DMS53 treated with DMSO at 0.1 percent for 48 hours (cell line): ENCODE data around the gene ANO9.
"Not testable (repeated sequence)": the region's sequence is repeated elsewhere in the genome, so short reads cannot be mapped to it uniquely, and the experiment has no call there.

Experiments used
- DNase-seq: peaks from one replicate; lab custom pipeline; 2025; ENCODE audit not compliant: unreplicated experiment; lab: John Stamatoyannopoulos, UW

The ANO9 gene

GRCh38 chr11:417652-418342 lies 24.0 kb downstream of the ANO9 start:
- DNase-seq, result no peak

GRCh38 chr11:416757-417621 lies 24.8 kb downstream of the ANO9 start:
- peak; percentile 82 for DNase-seq

GRCh38 chr11:416051-416756 lies 25.6 kb downstream of the ANO9 start:
- DNase-seq, result no peak

GRCh38 chr11:415640-416041 lies 26.2 kb downstream of the ANO9 start:
- no peak for DNase-seq

- no peak for DNase-seq
Observed at GRCh38 chr11:414318-414857, 27.4 kb downstream of the ANO9 start.

- DNase-seq, result no peak
Observed at GRCh38 chr11:413120-414081, 28.4 kb downstream of the ANO9 start.

GRCh38 chr11:412641-413119 lies 29.1 kb downstream of the ANO9 start:
- DNase-seq, result no peak

GRCh38 chr11:411520-411919 lies 30.3 kb downstream of the ANO9 start:
- not testable (repeated sequence) for DNase-seq

- DNase-seq, result not testable (repeated sequence)
Observed at GRCh38 chr11:410711-411110, 31.1 kb downstream of the ANO9 start.

GRCh38 chr11:409600-410483 lies 32.0 kb downstream of the ANO9 start:
- DNase-seq, result no peak

- DNase-seq, result no peak
Observed at GRCh38 chr11:409008-409599, 32.7 kb downstream of the ANO9 start.

- no peak for DNase-seq
Observed at GRCh38 chr11:408154-409007, 33.4 kb downstream of the ANO9 start.

GRCh38 chr11:407651-408123 lies 34.1 kb downstream of the ANO9 start:
- no peak for DNase-seq

- no peak for DNase-seq
Observed at GRCh38 chr11:406796-407650, 34.8 kb downstream of the ANO9 start.

GRCh38 chr11:405954-406795 lies 35.6 kb downstream of the ANO9 start:
- DNase-seq, result no peak
